ENCODE measurements around the gene TBX2. TPM values are rescaled to one million over a fixed set of nuclear protein-coding genes. Genes with fewer than 3 reads are reported as not detected.
"Not testable (repeated sequence)": the region's sequence is repeated elsewhere in the genome, so short reads cannot be mapped to it uniquely, and the experiment has no call there.

The TBX2 gene
- total and polyA plus RNA-seq, 2 of the 4 experiments (the other 2 are of a cell fraction), result 20.1 to 64.1 TPM

DNA sequence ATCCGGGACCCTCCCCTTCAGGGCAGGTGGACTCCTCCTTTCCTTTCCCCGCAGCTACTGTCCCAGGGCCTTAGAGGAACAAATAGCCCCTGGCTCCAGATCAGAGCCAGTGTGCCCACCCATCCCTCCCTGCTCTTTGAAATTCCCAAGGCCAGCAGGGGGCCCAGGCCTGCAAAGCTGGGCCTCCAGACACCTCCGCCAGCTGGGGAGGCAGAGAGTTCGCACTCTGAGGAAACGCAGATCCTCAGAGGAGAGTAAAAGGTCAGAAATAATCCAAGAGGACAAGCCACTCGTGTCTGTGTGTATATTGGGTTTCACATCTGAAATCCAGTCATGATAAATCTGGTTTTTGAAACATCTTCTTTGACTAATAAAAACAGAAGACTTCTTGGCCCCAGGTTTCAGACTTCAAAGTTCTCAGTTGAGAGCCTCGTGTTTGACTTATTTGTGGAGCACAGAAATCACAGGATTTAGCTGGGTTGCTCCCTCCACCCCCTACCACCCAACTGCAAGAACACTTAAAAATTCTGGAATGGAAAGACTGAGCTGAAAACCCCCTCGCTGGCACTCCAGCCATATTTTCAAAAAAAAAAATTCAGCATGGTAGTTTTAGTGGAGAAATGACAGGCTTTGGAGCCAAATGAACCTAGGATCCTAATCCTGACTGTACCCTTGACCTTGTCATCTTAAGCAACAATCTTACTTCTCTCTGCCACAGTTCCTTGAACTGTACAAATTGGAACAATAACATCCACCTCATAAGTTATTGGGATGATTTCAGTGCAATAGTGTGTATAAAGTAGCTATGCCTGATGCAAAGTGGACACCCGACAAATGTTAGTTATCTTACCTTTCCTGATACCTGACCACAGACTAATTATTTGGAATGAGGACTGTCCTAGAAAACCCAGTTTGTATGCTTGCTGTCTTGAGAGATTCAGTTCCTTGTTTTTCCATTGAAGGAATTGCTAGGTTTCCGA lies 44.5 kb upstream of the TBX2 start:
- POLR2A ChIA-PET (ENCODE audit: unreplicated experiment), result no interaction called here

GRCh38 chr17:61357061-61357460 lies 42.6 kb upstream of the TBX2 start:
- H2BK120ac ChIP-seq (ENCODE audit: low read depth, low read length); H3K36me3 ChIP-seq (ENCODE audit: control insufficient read depth, insufficient read depth, low read length); H4K20me1 ChIP-seq (ENCODE audit: insufficient read depth, low read length); in situ Hi-C loops (cut with MboI; ENCODE audit: low sequenced_read_pairs); H4K91ac ChIP-seq (ENCODE audit: insufficient read depth, low read depth, low read length); H3K4me3 ChIP-seq (ENCODE audit: insufficient read depth, low read depth, low read length); H3K56ac ChIP-seq (ENCODE audit: extremely low read depth, insufficient read depth, low read length); H4K8ac ChIP-seq (ENCODE audit: low read depth in 2 of 2, low read length in 2 of 2); H2BK20ac ChIP-seq (ENCODE audit: low read depth, low read length); H3K4me2 ChIP-seq (ENCODE audit: low read depth, low read length); H3K9me3 ChIP-seq (ENCODE audit: control insufficient read depth, insufficient read depth, low read length); H3K18ac ChIP-seq (ENCODE audit: low read depth, low read length); dilution Hi-C loops (cut with HindIII; ENCODE audit: low sequenced_read_pairs, unreplicated experiment); H2AK9ac ChIP-seq (replicated peaks; ENCODE audit: low read depth, low read length, poor library complexity); CTCF ChIA-PET; H3K9ac ChIP-seq (ENCODE audit: low read depth, low read length); DNase-seq; H3K14ac ChIP-seq (replicated peaks; ENCODE audit: low read depth, low read length); ATAC-seq (ENCODE audit: low read depth); H4K5ac ChIP-seq (ENCODE audit: low read depth, low read length); intact Hi-C loops (cut with micrococcal nuclease); H3K27me3 ChIP-seq (ENCODE audit: control insufficient read depth, insufficient read depth, low read length); H3K27ac ChIP-seq (ENCODE audit: insufficient read depth, low read length); BruUV-seq (replicated peaks); H3K23ac ChIP-seq (ENCODE audit: low read depth, low read length); H3K79me1 ChIP-seq (ENCODE audit: low read depth in 1 of 2, low read length in 2 of 2): not testable (repeated sequence)
- WGBS, 2 experiments (ENCODE audit: extremely low coverage in 2 of 2, insufficient read length in 1 of 2), result no CpG with 5 or more reads among the region's 3 CpGs
- H3K9me1 ChIP-seq (ENCODE audit: insufficient read depth, low read length), result peaks cover 27% of the 10 kb centered on the region
- peak overlapping the region; percentile 80 for H2BK5ac ChIP-seq (ENCODE audit: low read depth, low read length, poor library complexity, severe bottlenecking)
- peaks cover 20% of the 10 kb centered on the region for H3K4me1 ChIP-seq (ENCODE audit: control insufficient read depth, insufficient read depth, low read length)
- 0 out of 3 replicates have a peak overlapping the region, but pooled peaks have one; percentile 57 for H2BK15ac ChIP-seq (ENCODE audit: low read depth, low read length)
- peak overlapping the region; percentile 42; the same call in 1 of the 2 replicates for H2AK5ac ChIP-seq (ENCODE audit: low read depth, low read length)
- POLR2A ChIA-PET (ENCODE audit: unreplicated experiment), result interaction anchor here (0.6 kb wide), 1 partner anchor 9 kb away, joined by 3 read pairs; no protein-coding TSS in a partner anchor
- peak overlapping the region; percentile 28; the same call in 1 of the 2 replicates for H3K4ac ChIP-seq (ENCODE audit: low read depth, low read length)
- H2AFZ ChIP-seq (replicated peaks; ENCODE audit: low read length, poor library complexity), result peak overlapping the region; percentile 72

More for the DNA sequence above, 44.5 kb upstream of the TBX2 start:
- Histone ChIP-seq H4K5ac (ENCODE audit: low read depth, low read length) (no peak overlapping the region), H2BK120ac (ENCODE audit: low read depth, low read length) (no peak overlapping the region), H3K4ac (ENCODE audit: low read depth, low read length) (no peak overlapping the region), H3K4me1 (ENCODE audit: control insufficient read depth, insufficient read depth, low read length) (peaks cover 21% of the 10 kb centered on the region), H3K14ac (replicated peaks; ENCODE audit: low read depth, low read length) (0 out of 2 replicates have a peak overlapping the region, but pooled peaks have one; percentile 40), H3K4me2 (ENCODE audit: low read depth, low read length) (no peak overlapping the region), H2AK5ac (ENCODE audit: low read depth, low read length) (peak overlapping the region; percentile 12; the same call in 1 of the 2 replicates), H3K56ac (ENCODE audit: extremely low read depth, insufficient read depth, low read length) (no peak overlapping the region), H2BK5ac (ENCODE audit: low read depth, low read length, poor library complexity, severe bottlenecking) (no peak overlapping the region), H3K23ac (ENCODE audit: low read depth, low read length) (no peak overlapping the region), H4K91ac (ENCODE audit: insufficient read depth, low read depth, low read length) (0 out of 2 replicates have a peak overlapping the region, but pooled peaks have one; percentile 3), H3K9ac (ENCODE audit: low read depth, low read length) (no peak overlapping the region), H4K8ac (ENCODE audit: low read depth in 2 of 2, low read length in 2 of 2) (no peak overlapping the region), H2AK9ac (replicated peaks; ENCODE audit: low read depth, low read length, poor library complexity) (no peak overlapping the region), H3K18ac (ENCODE audit: low read depth, low read length) (no peak overlapping the region), H2BK15ac (ENCODE audit: low read depth, low read length) (peak overlapping the region; percentile 11; the same call in 2 of the 3 replicates), H3K27me3 (ENCODE audit: control insufficient read depth, insufficient read depth, low read length) (no peaks in the 10 kb centered on the region), H3K9me3 (ENCODE audit: control insufficient read depth, insufficient read depth, low read length) (no peaks in the 10 kb centered on the region), H2AFZ (replicated peaks; ENCODE audit: low read length, poor library complexity) (no peak overlapping the region), H3K79me1 (ENCODE audit: low read depth in 1 of 2, low read length in 2 of 2) (no peaks in the 10 kb centered on the region), H3K27ac (ENCODE audit: insufficient read depth, low read length) (no peak overlapping the region), H3K9me1 (ENCODE audit: insufficient read depth, low read length) (peaks cover 23% of the 10 kb centered on the region), H4K20me1 (ENCODE audit: insufficient read depth, low read length) (no peaks in the 10 kb centered on the region), H2BK20ac (ENCODE audit: low read depth, low read length) (peak overlapping the region; percentile 52; the same call in 1 of the 2 replicates), H3K36me3 (ENCODE audit: control insufficient read depth, insufficient read depth, low read length) (no peaks in the 10 kb centered on the region), H3K4me3 (ENCODE audit: insufficient read depth, low read depth, low read length) (no peak overlapping the region)
- DNase-seq (no peak), ATAC-seq (ENCODE audit: low read depth) (no peak)
- in situ Hi-C loops (cut with MboI; ENCODE audit: low sequenced_read_pairs), result no loop called here
- intact Hi-C loops (cut with micrococcal nuclease), result no loop called here
- CTCF ChIA-PET, result interaction anchor here (0.7 kb wide), 1 partner anchor 19 kb away, joined by 6 read pairs; no protein-coding TSS in a partner anchor
- no TSS peak for BruUV-seq (replicated peaks)
- TF ChIP-seq CEBPB (IDR thresholded peaks at IDR 0.05; ENCODE audit: low read depth, low read length) (no peak), MAZ (IDR thresholded peaks at IDR 0.05; ENCODE audit: borderline replicate concordance, low read depth, low read length) (no peak)
- WGBS, 2 experiments (ENCODE audit: extremely low coverage in 2 of 2, insufficient read length in 1 of 2), result 100% methylated on average over 2 of the region's 10 CpGs; no CpG with 5 or more reads in 1 of the 2 experiments
- dilution Hi-C loops (cut with HindIII; ENCODE audit: low sequenced_read_pairs, unreplicated experiment), result no loop called here
